ENCODE results near the gene PRRC2B. TPM values are rescaled to one million over a fixed set of nuclear protein-coding genes. Genes with fewer than 3 reads are reported as not detected.
A peak's percentile ranks its signal among the peaks of the same experiment; 100 is the strongest.
"Not testable (repeated sequence)": the region's sequence is repeated elsewhere in the genome, so short reads cannot be mapped to it uniquely, and the experiment has no call there.

The PRRC2B gene
- total and polyA plus RNA-seq, 2 experiments from 2014 or later = 48.2 to 118 TPM

GRCh38 chr9:131347376-131348020 lies 46.4 kb upstream of the PRRC2B start:
- Histone ChIP-seq H3K4me2 (no peak overlapping the region), H4K20me1 (ENCODE audit: insufficient read depth, poor library complexity, severe bottlenecking) (no peaks in the 10 kb centered on the region), H3K79me2 (no peaks in the 10 kb centered on the region), H2AFZ (no peak overlapping the region), H3K9me3 (ENCODE audit: low read depth) (no peaks in the 10 kb centered on the region), H3K4me3 (no peak overlapping the region), H3K27me3 (no peaks in the 10 kb centered on the region), H3K36me3 (replicated peaks; ENCODE audit: insufficient read depth, low read depth) (no peaks in the 10 kb centered on the region), H3K9me2 (replicated peaks; ENCODE audit: insufficient read depth) (no peaks in the 10 kb centered on the region), H3K4me1 (ENCODE audit: insufficient read depth) (peaks cover 4% of the 10 kb centered on the region), H3K27ac (no peak overlapping the region)
- WGBS (ENCODE audit: low lambda C conversion rate, missing lambda C conversion rate) = 91% methylated on average over 19 of the region's 19 CpGs
- DNase-seq (ENCODE audit: low spot score) = no peak
- TF ChIP-seq EZH2 (IDR thresholded peaks at IDR 0.05; ENCODE audit: borderline replicate concordance) = no peak

GRCh38 chr9:131348631-131349521 lies 45.0 kb upstream of the PRRC2B start:
- H3K79me2 ChIP-seq = no peaks in the 10 kb centered on the region
- H2AFZ ChIP-seq = no peak overlapping the region
- H3K4me2 ChIP-seq = no peak overlapping the region
- H3K27me3 ChIP-seq = no peaks in the 10 kb centered on the region
- H3K27ac ChIP-seq = no peak overlapping the region
- H3K9me3 ChIP-seq (ENCODE audit: low read depth) = no peaks in the 10 kb centered on the region
- H3K4me3 ChIP-seq = no peak overlapping the region
- TF ChIP-seq, protein P1, sequence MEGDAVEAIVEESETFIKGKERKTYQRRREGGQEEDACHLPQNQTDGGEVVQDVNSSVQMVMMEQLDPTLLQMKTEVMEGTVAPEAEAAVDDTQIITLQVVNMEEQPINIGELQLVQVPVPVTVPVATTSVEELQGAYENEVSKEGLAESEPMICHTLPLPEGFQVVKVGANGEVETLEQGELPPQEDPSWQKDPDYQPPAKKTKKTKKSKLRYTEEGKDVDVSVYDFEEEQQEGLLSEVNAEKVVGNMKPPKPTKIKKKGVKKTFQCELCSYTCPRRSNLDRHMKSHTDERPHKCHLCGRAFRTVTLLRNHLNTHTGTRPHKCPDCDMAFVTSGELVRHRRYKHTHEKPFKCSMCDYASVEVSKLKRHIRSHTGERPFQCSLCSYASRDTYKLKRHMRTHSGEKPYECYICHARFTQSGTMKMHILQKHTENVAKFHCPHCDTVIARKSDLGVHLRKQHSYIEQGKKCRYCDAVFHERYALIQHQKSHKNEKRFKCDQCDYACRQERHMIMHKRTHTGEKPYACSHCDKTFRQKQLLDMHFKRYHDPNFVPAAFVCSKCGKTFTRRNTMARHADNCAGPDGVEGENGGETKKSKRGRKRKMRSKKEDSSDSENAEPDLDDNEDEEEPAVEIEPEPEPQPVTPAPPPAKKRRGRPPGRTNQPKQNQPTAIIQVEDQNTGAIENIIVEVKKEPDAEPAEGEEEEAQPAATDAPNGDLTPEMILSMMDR (IDR thresholded peaks at IDR 0.05; ENCODE audit: poor library complexity) = no peak
- peaks cover 4% of the 10 kb centered on the region for H3K4me1 ChIP-seq (ENCODE audit: insufficient read depth)
- 73% methylated on average over 6 of the region's 10 CpGs for WGBS (ENCODE audit: low lambda C conversion rate, missing lambda C conversion rate)
- H3K9me2 ChIP-seq (replicated peaks; ENCODE audit: insufficient read depth) = no peaks in the 10 kb centered on the region
- no peaks in the 10 kb centered on the region for H4K20me1 ChIP-seq (ENCODE audit: insufficient read depth, poor library complexity, severe bottlenecking)
- no peak for DNase-seq (ENCODE audit: low spot score)
- no peaks in the 10 kb centered on the region for H3K36me3 ChIP-seq (replicated peaks; ENCODE audit: insufficient read depth, low read depth)

DNA sequence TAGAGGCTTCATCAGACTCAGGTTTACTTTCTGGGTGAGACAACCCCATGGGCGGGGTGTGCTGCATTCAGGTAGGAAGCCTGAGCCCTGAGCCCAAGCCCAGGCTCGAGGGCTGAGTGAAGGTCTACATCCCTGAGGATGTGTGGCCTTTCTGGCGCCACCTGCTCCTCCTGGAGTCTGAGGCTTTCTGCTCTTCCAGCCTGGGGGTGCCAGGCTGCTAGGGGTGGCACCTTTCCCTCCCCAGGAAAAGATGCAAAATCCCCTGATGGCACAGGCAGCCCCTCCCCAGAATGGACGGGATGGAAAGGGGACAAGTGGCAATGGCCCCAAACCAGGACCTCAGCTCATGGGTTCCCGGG lies 44.4 kb upstream of the PRRC2B start:
- no peak overlapping the region for H3K27ac ChIP-seq
- peak overlapping the region; percentile 95 for H3K4me2 ChIP-seq
- no peaks in the 10 kb centered on the region for H3K9me2 ChIP-seq (replicated peaks; ENCODE audit: insufficient read depth)
- no peak for DNase-seq (ENCODE audit: low spot score)
- TF ChIP-seq EZH2phosphoT487 (IDR thresholded peaks at IDR 0.05; ENCODE audit: low read depth, severe bottlenecking, unreplicated experiment) = no peak
- no peaks in the 10 kb centered on the region for H4K20me1 ChIP-seq (ENCODE audit: insufficient read depth, poor library complexity, severe bottlenecking)
- no peaks in the 10 kb centered on the region for H3K27me3 ChIP-seq
- no peaks in the 10 kb centered on the region for H3K36me3 ChIP-seq (replicated peaks; ENCODE audit: insufficient read depth, low read depth)
- peak overlapping the region; percentile 96 for H2AFZ ChIP-seq
- H3K4me3 ChIP-seq = no peak overlapping the region
- 66% methylated on average over 5 of the region's 5 CpGs for WGBS (ENCODE audit: low lambda C conversion rate, missing lambda C conversion rate)
- H3K9me3 ChIP-seq (ENCODE audit: low read depth) = no peaks in the 10 kb centered on the region
- no peaks in the 10 kb centered on the region for H3K79me2 ChIP-seq
- H3K4me1 ChIP-seq (ENCODE audit: insufficient read depth) = peaks cover 4% of the 10 kb centered on the region

DNA sequence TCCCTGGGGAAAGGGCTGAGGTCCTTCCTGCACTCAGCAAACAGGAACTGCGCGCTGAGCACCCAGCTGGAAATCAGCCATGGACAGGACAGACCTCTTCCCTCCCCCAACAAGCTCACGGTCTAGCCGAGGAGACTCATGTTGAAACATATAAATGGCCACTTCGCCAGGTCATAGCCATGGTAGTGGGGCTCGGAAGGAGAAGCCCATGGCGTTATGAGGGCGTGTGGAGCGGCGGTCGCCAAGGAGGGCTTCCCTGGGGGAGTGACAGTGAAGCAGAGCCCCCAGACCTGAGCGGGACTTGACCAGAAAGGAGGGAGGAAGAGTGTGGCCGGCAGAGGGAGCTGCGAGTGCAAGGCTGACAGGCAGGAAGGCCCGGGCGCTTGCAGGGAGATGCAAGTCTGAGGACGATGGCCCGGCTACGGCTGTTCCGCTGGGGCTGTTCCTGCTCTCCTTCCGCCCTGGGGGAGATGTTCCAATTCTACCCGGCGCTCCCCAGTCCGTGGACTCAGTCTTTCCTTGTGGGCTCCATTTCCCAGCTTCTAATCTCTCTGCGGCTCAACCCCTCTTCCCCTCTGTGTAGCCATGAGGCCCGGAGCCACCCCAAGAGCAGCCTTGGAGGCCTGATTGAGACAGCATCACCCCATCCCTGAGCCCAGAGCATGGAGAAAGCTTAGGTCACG lies 43.9 kb upstream of the PRRC2B start:
- no peak overlapping the region for H3K4me3 ChIP-seq
- peak overlapping the region; percentile 96 for H2AFZ ChIP-seq
- H3K27ac ChIP-seq = no peak overlapping the region
- H3K79me2 ChIP-seq = no peaks in the 10 kb centered on the region
- H4K20me1 ChIP-seq (ENCODE audit: insufficient read depth, poor library complexity, severe bottlenecking) = no peaks in the 10 kb centered on the region
- peak; percentile 93 for DNase-seq (ENCODE audit: low spot score)
- TF ChIP-seq, protein P1 (IDR thresholded peaks at IDR 0.05; ENCODE audit: poor library complexity) = peak; percentile 95
- TF ChIP-seq EZH2phosphoT487 (IDR thresholded peaks at IDR 0.05; ENCODE audit: low read depth, severe bottlenecking, unreplicated experiment) = no peak
- no peak for TF ChIP-seq EZH2 (IDR thresholded peaks at IDR 0.05; ENCODE audit: borderline replicate concordance)
- WGBS (ENCODE audit: low lambda C conversion rate, missing lambda C conversion rate) = 12% methylated on average over 27 of the region's 27 CpGs
- H3K27me3 ChIP-seq = no peaks in the 10 kb centered on the region
- H3K4me2 ChIP-seq = peak overlapping the region; percentile 95
- no peaks in the 10 kb centered on the region for H3K9me2 ChIP-seq (replicated peaks; ENCODE audit: insufficient read depth)
- H3K9me3 ChIP-seq (ENCODE audit: low read depth) = no peaks in the 10 kb centered on the region
- peaks cover 4% of the 10 kb centered on the region for H3K4me1 ChIP-seq (ENCODE audit: insufficient read depth)
- H3K36me3 ChIP-seq (replicated peaks; ENCODE audit: insufficient read depth, low read depth) = no peaks in the 10 kb centered on the region

DNA sequence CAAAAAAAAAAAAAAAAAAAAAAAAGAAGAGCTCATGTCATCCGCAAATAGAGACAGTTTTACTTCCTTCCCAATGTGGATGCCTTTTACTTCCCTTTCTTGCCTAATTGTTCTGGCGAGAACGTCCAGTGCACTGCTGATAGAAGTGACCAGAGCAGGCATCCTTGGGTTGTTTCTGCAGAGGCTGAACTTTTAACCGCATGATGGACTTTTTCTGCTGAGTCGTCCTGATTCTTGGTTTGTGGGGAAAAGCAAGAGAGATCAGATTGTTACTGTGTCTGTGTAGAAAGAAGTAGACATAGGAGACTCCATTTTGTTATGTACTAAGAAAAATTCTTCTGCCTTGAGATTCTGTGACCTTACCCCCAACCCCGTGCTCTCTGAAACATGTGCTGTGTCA lies 37.4 kb upstream of the PRRC2B start:
- not testable (repeated sequence) for H3K4me2 ChIP-seq; DNase-seq (ENCODE audit: low spot score); H3K9me3 ChIP-seq (ENCODE audit: low read depth); H3K4me1 ChIP-seq (ENCODE audit: insufficient read depth); H3K4me3 ChIP-seq; H3K79me2 ChIP-seq; H3K27ac ChIP-seq; H3K27me3 ChIP-seq; H2AFZ ChIP-seq; H3K9me2 ChIP-seq (replicated peaks; ENCODE audit: insufficient read depth); H4K20me1 ChIP-seq (ENCODE audit: insufficient read depth, poor library complexity, severe bottlenecking); H3K36me3 ChIP-seq (replicated peaks; ENCODE audit: insufficient read depth, low read depth)
- 59% methylated on average over 5 of the region's 6 CpGs for WGBS (ENCODE audit: low lambda C conversion rate, missing lambda C conversion rate)
